Activated CD4-positive, CD25-positive, alpha-beta regulatory T cell treated with anti-CD3 and anti-CD28 coated beads, Interleukin-2, amount 50 U/mL, for 16 hours (primary cell): ENCODE results near the gene KPNA3.
"Not testable (repeated sequence)": the region's sequence is repeated elsewhere in the genome, so short reads cannot be mapped to it uniquely, and the experiment has no call there.

Experiments
- DNase-seq: peaks from one replicate; pipeline ENCODE4 v3.0.0-alpha.2; 2020; ENCODE audit warnings: low read depth, low spot score

KPNA3 gene

GRCh38 chr13:49807681-49808080 is 15.2 kb upstream of the KPNA3 start:
- no peak for DNase-seq

- DNase-seq = no peak
Measured at GRCh38 chr13:49806126-49806536, 13.6 kb upstream of the KPNA3 start.

GRCh38 chr13:49803047-49803446 is 10.6 kb upstream of the KPNA3 start:
- not testable (repeated sequence) for DNase-seq

GRCh38 chr13:49802426-49802825 is 9.9 kb upstream of the KPNA3 start:
- DNase-seq = no peak

GRCh38 chr13:49791711-49792549 is 552 bp downstream of the KPNA3 start:
- DNase-seq = peak; percentile 18

- no peak for DNase-seq
Measured at GRCh38 chr13:49791315-49791710, 1.2 kb downstream of the KPNA3 start.

GRCh38 chr13:49789968-49790367 is 2.5 kb downstream of the KPNA3 start:
- DNase-seq = no peak

GRCh38 chr13:49786401-49787008 is 6.0 kb downstream of the KPNA3 start:
- no peak for DNase-seq

GRCh38 chr13:49784886-49785570 is 7.5 kb downstream of the KPNA3 start:
- DNase-seq = no peak

- no peak for DNase-seq
Measured at GRCh38 chr13:49783865-49784264, 8.6 kb downstream of the KPNA3 start.

- no peak for DNase-seq
Measured at GRCh38 chr13:49782784-49783183, 9.7 kb downstream of the KPNA3 start.

GRCh38 chr13:49781806-49782205 is 10.7 kb downstream of the KPNA3 start:
- DNase-seq = no peak

GRCh38 chr13:49779721-49780120 is 12.8 kb downstream of the KPNA3 start:
- DNase-seq = no peak

GRCh38 chr13:49777746-49778614 is 14.5 kb downstream of the KPNA3 start:
- DNase-seq = no peak

- no peak for DNase-seq
Measured at GRCh38 chr13:49776871-49777270, 15.6 kb downstream of the KPNA3 start.

GRCh38 chr13:49774376-49775005 is 18.0 kb downstream of the KPNA3 start:
- DNase-seq = no peak

GRCh38 chr13:49772828-49773227 is 19.7 kb downstream of the KPNA3 start:
- DNase-seq = no peak

- not testable (repeated sequence) for DNase-seq
Measured at GRCh38 chr13:49761811-49762210, 30.7 kb downstream of the KPNA3 start.

- DNase-seq = no peak
Measured at GRCh38 chr13:49760558-49760957, 31.9 kb downstream of the KPNA3 start.

GRCh38 chr13:49759503-49759902 is 33.0 kb downstream of the KPNA3 start:
- no peak for DNase-seq

- DNase-seq = no peak
Measured at GRCh38 chr13:49756263-49756662, 36.2 kb downstream of the KPNA3 start.
